Chondrocyte (in vitro differentiated cells): ENCODE results near the gene MTCP1. TPM values are rescaled to one million over a fixed set of nuclear protein-coding genes. Genes with fewer than 3 reads are reported as not detected.
A peak's percentile ranks its signal among the peaks of the same experiment; 100 is the strongest.

Experiments
- DNase-seq: peaks from one replicate; pipeline ENCODE4 v3.0.0; 2021; ENCODE audit warnings: mixed read lengths, low spot score
- H3K27ac Mint-ChIP-seq: one replicate; pipeline ENCODE4 v1.8.0; 2021; ENCODE audit warnings: mild to moderate bottlenecking, moderate library complexity, mixed read lengths; ENCODE audit not compliant: unreplicated experiment
- H3K27me3 Mint-ChIP-seq: 2 replicates; pipeline ENCODE4 v1.8.0; 2021; ENCODE audit warnings: low read depth, mixed read lengths
- H3K36me3 Mint-ChIP-seq: 2 replicates; pipeline ENCODE4 v1.8.0; 2021; ENCODE audit warnings: low read depth, mixed read lengths
- H3K4me1 Mint-ChIP-seq: 2 replicates; pipeline ENCODE4 v1.8.0; 2021; ENCODE audit warnings: low read depth, mild to moderate bottlenecking, mixed read lengths
- H3K4me3 Mint-ChIP-seq: one replicate; pipeline ENCODE4 v1.8.0; 2021; ENCODE audit warnings: mild to moderate bottlenecking, moderate library complexity, mixed read lengths; ENCODE audit not compliant: unreplicated experiment
- H3K9me3 Mint-ChIP-seq: 2 replicates; pipeline ENCODE4 v1.8.0; 2021; ENCODE audit warnings: low read depth, mixed read lengths
- CTCF ChIP-seq: fragments of 200-600 bp; sonication (generic); IDR thresholded peaks from 2 replicates; pipeline ENCODE4 v1.5.0; 2021; ENCODE audit warnings: antibody characterized with exemption, mild to moderate bottlenecking, moderate library complexity
- total RNA-seq: library from RNA; stranded (reverse); gene quantifications from 3 replicates; pipeline ENCODE4 v1.2.1, GENCODE V29; 2021

Gene MTCP1
- total RNA-seq, 1 donor from 2014 or later = 18.6 TPM

GRCh38 chrX:155022585-155022984, 48.4 kb downstream of the MTCP1 start, which contains the start of gene F8:
Gene F8, minus strand, starts transcription at chrX:155022723. Its CDS starts 171 bp downstream, at chrX:155022552.
- Mint-ChIP-seq H3K36me3 (no peaks in the 10 kb centered on the region), H3K4me3 (no peak within 1 kb of the TSS), H3K4me1 (no peaks in the 10 kb centered on the region), H3K27me3 (peaks cover 2% of the 10 kb centered on the region), H3K9me3 (peaks cover 2% of the 10 kb centered on the region), H3K27ac (peak within 1 kb of the TSS; percentile 4)
- TF ChIP-seq CTCF = no peak
- no peak for DNase-seq

- DNase-seq = no peak
- peaks cover 2% of the 10 kb centered on the region for H3K27me3 Mint-ChIP-seq
- no peak overlapping the region for H3K27ac Mint-ChIP-seq
- no peak for TF ChIP-seq CTCF
- H3K4me1 Mint-ChIP-seq = no peaks in the 10 kb centered on the region
- H3K36me3 Mint-ChIP-seq = no peaks in the 10 kb centered on the region
- no peak overlapping the region for H3K4me3 Mint-ChIP-seq
- H3K9me3 Mint-ChIP-seq = peaks cover 2% of the 10 kb centered on the region
Measured at GRCh38 chrX:155020591-155020990, 50.3 kb downstream of the MTCP1 start.

Other genes starting within 250 kb of the MTCP1 start
- gene SMIM9, start 236.5 kb downstream of the MTCP1 start, total RNA-seq = not detected in 3 replicates
- gene F8A1, start 184.8 kb downstream of the MTCP1 start, total RNA-seq = 22.8 to 34.0 TPM (median 29.6 TPM) in 3 replicates
- gene F8, start 48.4 kb downstream of the MTCP1 start, total RNA-seq = 3.5 to 5.1 TPM (median 3.6 TPM) in 3 replicates
- 36.9 to 51.7 TPM (median 44.2 TPM) in 3 replicates for gene FUNDC2, start 44.3 kb downstream of the MTCP1 start, total RNA-seq
- gene CMC4, start within 50 bp of the MTCP1 start, total RNA-seq = 6.7 to 8.0 TPM (median 7.7 TPM) in 3 replicates
- gene BRCC3, start 372 bp upstream of the MTCP1 start, total RNA-seq = 14.2 to 17.2 TPM (median 15.8 TPM) in 3 replicates
- 35.5 to 42.9 TPM (median 38.5 TPM) in 3 replicates for gene VBP1, start 145.3 kb upstream of the MTCP1 start, total RNA-seq
- 2.0 to 3.1 TPM (median 3.1 TPM) in 3 replicates for gene RAB39B, start 193.4 kb upstream of the MTCP1 start, total RNA-seq